GM12878 (cell line): Measurements from ENCODE around the gene BTBD1.

Experiments used
- CBX5 ChIP-seq: sonication (generic); IDR thresholded peaks from 2 replicates; pipeline ENCODE4 v1.6.1; 2016; ENCODE audit warnings: low read depth, moderate library complexity, mild to moderate bottlenecking, inconsistent platforms
- CREB1 ChIP-seq: IDR thresholded peaks from 2 replicates; pipeline ENCODE4 v1.6.1; 2012; ENCODE audit warnings: low read depth, mild to moderate bottlenecking, inconsistent platforms

GRCh38 chr15:83044156-83044555, 22.9 kb downstream of the BTBD1 start:
- TF ChIP-seq CREB1 (no peak), CBX5 (no peak)
